ENCODE results near the gene DNAJC11. TPM values are rescaled to one million over a fixed set of nuclear protein-coding genes. Genes with fewer than 3 reads are reported as not detected.

The DNAJC11 gene
- total RNA-seq, 1 experiment from 2014 or later, result 93.6 TPM

GRCh38 chr1:6622396-6623152 lies 79.0 kb downstream of the DNAJC11 start:
- H3K9me3 ChIP-seq (ENCODE audit: control insufficient read depth, insufficient read depth, low read depth, low read length), result no peaks in the 10 kb centered on the region
- ATAC-seq (no peak), DNase-seq (ENCODE audit: low read depth, low spot score) (no peak)
- no peak overlapping the region for H3K4me3 ChIP-seq (ENCODE audit: low read depth in 2 of 2, low read length in 2 of 2)
- TSS peak; percentile 21 for BruUV-seq (replicated peaks)
- H3K27me3 ChIP-seq (ENCODE audit: control insufficient read depth, insufficient read depth, low read length), result no peaks in the 10 kb centered on the region
- intact Hi-C loops (cut with micrococcal nuclease; ENCODE audit: unreplicated experiment) (no loop called here), in situ Hi-C loops (cut with HindIII; ENCODE audit: low pct_unique_long_range_greater_than_20kb, low sequenced_read_pairs) (no loop called here)
- peaks cover 4% of the 10 kb centered on the region; the same call in 1 of the 2 replicates for H3K36me3 ChIP-seq (ENCODE audit: control insufficient read depth, insufficient read depth, low read length)
- TF ChIP-seq CTCF (IDR thresholded peaks at IDR 0.05), result no peak
- TF ChIP-seq REST (IDR thresholded peaks at IDR 0.05; ENCODE audit: insufficient read depth in 1 of 2, low read depth in 2 of 2, low read length in 1 of 2), result no peak
- no peak for TF ChIP-seq SIN3A (IDR thresholded peaks at IDR 0.05; ENCODE audit: borderline replicate concordance, insufficient read depth, low read depth, low read length)
- no peak for TF ChIP-seq TCF7L2 (IDR thresholded peaks at IDR 0.05; ENCODE audit: low read depth, low read length)
- TF ChIP-seq POLR2AphosphoS5 (IDR thresholded peaks at IDR 0.05; ENCODE audit: low read depth, low read length), result no peak
- POLR2A ChIA-PET, result no interaction called here
- H3K4me1 ChIP-seq (ENCODE audit: control insufficient read depth, insufficient read depth, low read length), result peaks cover 32% of the 10 kb centered on the region
- CTCF ChIA-PET, result no interaction called here
- peak overlapping the region; percentile 79 for H3K27ac ChIP-seq (ENCODE audit: low read length)

- Histone ChIP-seq H3K36me3 (ENCODE audit: control insufficient read depth, insufficient read depth, low read length) (peaks cover 4% of the 10 kb centered on the region; the same call in 1 of the 2 replicates), H3K4me3 (ENCODE audit: low read depth in 2 of 2, low read length in 2 of 2) (no peak overlapping the region), H3K27ac (ENCODE audit: low read length) (peak overlapping the region; percentile 79), H3K27me3 (ENCODE audit: control insufficient read depth, insufficient read depth, low read length) (no peaks in the 10 kb centered on the region), H3K9me3 (ENCODE audit: control insufficient read depth, insufficient read depth, low read depth, low read length) (no peaks in the 10 kb centered on the region), H3K4me1 (ENCODE audit: control insufficient read depth, insufficient read depth, low read length) (peaks cover 36% of the 10 kb centered on the region)
- POLR2A ChIA-PET, result no interaction called here
- intact Hi-C loops (cut with micrococcal nuclease; ENCODE audit: unreplicated experiment) (no loop called here), in situ Hi-C loops (cut with HindIII; ENCODE audit: low pct_unique_long_range_greater_than_20kb, low sequenced_read_pairs) (no loop called here)
- no peak for ATAC-seq
- BruUV-seq (replicated peaks), result no TSS peak
- no peak for DNase-seq (ENCODE audit: low read depth, low spot score)
- CTCF ChIA-PET, result no interaction called here
- no peak for TF ChIP-seq TCF7L2 (IDR thresholded peaks at IDR 0.05; ENCODE audit: low read depth, low read length)
- TF ChIP-seq REST (IDR thresholded peaks at IDR 0.05; ENCODE audit: insufficient read depth in 1 of 2, low read depth in 2 of 2, low read length in 1 of 2), result no peak
- no peak for TF ChIP-seq CTCF (IDR thresholded peaks at IDR 0.05)
- TF ChIP-seq SIN3A (IDR thresholded peaks at IDR 0.05; ENCODE audit: borderline replicate concordance, insufficient read depth, low read depth, low read length), result no peak
- no peak for TF ChIP-seq POLR2AphosphoS5 (IDR thresholded peaks at IDR 0.05; ENCODE audit: low read depth, low read length)
Observed at GRCh38 chr1:6621429-6622391, 79.9 kb downstream of the DNAJC11 start.

All from Panc1 (cell line).